H4 (cell line): ENCODE results near the gene CD300A. TPM values are rescaled to one million over a fixed set of nuclear protein-coding genes. Genes with fewer than 3 reads are reported as not detected.

Experiments
- DNase-seq: peaks from one replicate; pipeline ENCODE4 v3.0.0-alpha.2; 2015; ENCODE audit warnings: low spot score
- total RNA-seq: library from RNA; depleted of rRNA; stranded (reverse); fragments of >200 nt; shearing (Covaris generic); gene quantifications from 2 replicates; pipeline ENCODE4 v1.2.3, GENCODE V29; 2014

The CD300A gene
- total RNA-seq, 1 experiment from 2014 or later = not detected

DNA sequence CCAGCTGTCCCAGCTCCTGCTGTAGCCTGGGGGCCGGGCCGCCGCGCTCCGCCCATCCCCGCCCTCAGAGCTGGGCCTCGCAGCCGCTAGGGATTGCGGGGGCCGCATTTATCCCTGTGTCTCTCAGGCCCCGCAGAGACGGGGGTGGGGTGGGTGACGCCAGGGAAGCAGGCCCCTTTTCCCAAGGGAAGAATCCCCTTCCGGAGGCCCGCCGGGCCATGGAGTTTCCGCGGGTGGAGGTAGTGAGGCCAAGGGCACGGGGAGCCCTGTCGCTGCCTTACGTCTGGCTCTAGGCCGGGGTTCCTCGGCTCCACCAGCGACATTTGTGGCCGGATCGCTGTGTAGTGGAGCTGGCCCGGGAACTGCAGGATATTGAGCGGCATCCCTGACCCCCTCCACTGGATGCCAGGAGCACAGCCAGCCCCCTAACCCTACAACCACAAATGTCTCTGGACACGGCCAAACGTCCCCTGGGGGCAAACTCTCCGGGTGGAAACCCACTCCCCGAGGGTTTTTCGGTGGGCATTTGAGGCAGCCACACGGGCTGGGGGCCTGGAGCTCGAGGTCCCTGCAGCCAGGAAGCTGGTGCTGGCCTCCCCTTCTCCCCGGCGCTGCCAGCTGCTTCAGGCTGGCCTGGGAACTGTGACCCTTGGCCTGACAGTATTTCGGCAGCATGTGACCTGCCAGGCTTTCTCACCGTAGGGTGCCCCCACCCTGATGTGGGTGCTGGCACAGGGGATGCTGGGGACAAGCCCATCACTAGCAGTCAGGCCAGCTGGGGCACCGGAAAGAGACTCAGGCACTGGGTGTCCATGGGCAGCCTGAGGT lies 12.0 kb upstream of the CD300A start:
- DNase-seq = peak; percentile 75

DNA sequence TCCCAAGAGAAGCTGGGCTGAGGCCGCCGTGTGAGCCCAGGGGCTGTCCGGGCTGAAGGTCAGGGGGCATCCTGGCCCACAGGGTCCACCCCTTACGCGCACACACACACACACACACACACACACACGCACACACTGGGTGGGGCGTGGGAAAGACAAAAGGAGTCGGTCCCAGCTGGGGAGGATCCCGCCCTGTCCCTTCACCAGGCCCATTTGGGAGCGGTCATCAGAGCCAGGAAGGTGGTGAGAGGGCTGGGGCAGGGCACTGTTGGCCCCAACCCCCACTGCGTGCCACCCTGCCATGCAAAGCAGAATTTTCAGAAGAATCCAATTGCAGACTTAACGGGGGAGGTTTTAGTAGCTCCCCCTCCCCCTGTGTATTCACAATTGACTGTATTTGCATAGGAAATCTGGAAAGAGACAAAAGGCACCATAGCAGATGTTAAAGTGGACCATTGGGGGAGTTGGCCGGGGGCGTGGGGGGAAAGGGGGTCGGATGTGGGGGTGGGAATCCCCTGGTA lies 11.3 kb upstream of the CD300A start:
- no peak for DNase-seq

DNA sequence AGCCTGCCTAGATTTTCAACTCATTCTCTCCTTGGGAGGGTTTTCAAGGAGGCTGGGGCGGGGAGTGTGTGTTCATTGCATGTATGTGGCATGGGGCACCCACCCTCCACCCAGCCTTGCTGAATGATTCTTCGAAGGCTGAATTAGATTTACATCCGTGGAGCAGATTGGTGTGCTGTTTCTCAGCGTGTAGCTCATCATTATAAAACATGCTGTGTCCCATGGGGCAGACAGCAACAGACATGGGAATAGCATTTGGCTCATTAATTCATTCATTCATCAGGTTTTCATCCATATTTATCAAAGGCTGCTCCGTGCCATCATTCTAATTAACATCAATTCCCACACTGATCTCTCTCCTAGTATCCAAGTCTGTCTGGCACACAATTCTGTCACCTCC lies 10.6 kb upstream of the CD300A start:
- no peak for DNase-seq

DNA sequence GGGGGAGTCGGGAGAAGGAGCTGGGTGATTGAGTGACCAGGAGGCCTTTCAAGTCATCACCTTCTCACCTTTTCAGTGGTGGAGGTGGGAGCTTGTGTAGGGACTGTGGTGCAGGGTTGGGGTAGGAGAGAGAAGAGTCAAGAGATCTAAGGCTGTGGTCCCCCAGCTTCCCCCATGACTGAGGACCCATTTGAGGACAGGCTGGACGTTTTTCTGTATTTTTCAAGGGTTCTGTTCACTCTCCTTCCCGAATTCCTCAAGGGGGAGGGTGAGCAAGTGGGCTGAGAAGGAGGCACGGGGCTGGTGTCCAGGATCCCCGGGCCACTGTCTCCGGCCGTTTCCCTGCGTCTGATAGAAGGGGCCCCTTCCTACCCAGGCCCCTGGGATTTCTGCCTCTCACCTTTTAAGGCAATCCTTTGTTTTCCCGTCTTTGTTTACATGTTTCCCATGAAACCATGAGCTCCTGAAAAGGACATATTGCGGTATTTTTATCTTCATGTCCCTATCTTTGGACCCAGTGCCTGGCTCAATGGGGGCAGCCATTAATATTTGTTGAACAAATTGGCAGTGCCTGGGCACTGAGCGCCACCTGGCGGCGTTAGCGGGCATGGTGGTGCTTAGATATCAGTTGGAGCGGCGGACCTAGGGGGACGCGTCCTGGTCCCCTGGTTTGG lies 9.2 kb upstream of the CD300A start:
- peak; percentile 70 for DNase-seq

DNA sequence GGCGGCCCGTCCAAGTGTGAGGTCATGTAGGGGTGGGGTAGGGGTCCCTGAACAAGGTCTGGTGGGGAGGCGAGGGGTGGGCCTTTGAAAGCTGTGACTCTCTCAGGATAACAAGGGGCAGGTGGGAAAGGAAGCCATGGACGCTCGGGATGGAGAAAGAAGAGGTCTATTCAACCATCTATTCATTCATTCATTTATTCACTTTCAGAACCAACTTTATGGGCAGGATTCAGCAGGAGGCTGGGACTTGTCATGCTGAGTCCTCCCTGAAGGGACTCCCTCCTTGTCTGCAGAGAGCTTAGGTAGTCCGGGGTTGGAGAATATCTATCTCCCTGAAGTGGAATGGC lies 8.6 kb upstream of the CD300A start:
- DNase-seq = no peak

DNA sequence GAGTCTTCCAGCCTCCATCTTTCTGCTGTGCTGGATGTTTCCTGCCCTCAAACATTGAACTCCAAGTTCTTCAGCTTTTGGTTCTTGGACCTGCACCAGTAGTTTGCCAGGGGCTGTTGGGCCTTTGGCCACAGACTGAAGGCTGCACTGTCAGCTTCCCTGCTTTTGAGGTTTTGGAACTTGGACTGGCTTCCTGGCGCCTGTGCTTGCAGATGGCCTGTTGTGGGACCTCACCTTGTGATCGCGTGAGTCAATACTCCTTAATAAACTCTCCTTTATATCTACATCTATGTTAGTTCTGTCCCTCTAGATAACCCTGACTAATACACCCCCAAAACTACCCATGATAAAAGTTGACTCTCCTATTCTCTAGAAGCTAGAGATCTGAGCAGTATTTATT lies 7.6 kb upstream of the CD300A start:
- no peak for DNase-seq

DNA sequence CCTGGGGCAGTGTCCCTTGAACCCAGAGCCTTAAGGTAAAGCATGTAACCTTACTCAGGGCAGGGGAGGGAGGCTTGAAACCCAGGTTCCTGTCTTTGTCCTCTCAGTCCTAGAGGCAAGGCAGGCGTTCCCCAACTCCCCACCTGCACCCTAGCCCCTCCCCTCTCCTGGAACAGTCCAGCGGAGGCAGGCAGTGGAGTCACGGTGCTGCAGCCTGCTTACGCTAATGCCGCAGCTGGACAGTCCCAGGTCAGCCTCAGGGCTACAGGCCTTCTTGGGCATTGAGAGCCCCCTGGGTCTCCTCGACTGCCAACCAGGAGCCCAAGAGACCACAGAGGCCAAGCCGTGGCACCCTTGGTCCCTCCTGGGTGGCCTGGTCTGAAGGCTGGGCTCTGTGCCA lies 6.8 kb upstream of the CD300A start:
- DNase-seq = no peak

DNA sequence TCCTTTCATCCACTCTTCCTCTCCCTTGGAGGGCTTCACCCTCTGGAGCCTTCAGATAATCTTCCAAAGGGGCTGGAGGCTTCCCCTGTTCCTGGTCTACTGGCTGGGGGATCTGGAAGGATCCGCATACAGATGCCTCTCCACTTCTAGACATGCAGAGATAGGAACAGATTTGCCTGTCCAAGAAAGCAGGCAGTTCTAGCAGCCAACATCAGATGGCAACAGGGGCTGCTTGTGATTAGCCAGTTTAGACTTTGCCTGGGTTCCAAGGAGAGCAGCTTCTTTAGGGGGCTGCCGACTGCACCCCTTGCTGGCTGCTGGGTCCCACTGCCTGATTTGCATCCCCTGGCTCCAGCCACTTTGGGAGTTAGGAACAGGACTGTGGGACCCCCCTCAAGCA lies 6.2 kb upstream of the CD300A start:
- no peak for DNase-seq

DNA sequence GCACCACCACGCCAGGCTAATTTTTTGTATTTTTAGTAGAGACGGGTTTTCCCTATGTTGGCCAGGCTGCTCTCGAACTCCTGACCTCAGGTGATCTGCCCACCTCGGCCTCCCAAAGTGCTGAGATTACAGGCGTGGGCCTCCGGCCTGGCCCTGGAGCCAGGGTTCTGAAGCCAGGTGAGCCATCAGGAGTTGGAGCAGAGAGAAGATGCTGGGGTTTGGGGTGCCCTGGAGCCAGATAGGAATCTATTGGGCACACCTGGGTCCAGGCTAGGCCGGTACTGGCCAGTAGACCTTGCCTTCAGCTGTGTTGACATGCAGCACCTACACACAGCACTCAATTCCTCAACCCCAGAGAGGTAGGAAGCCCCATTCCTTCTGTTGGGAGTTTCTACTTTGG lies 5.4 kb upstream of the CD300A start:
- no peak for DNase-seq

DNA sequence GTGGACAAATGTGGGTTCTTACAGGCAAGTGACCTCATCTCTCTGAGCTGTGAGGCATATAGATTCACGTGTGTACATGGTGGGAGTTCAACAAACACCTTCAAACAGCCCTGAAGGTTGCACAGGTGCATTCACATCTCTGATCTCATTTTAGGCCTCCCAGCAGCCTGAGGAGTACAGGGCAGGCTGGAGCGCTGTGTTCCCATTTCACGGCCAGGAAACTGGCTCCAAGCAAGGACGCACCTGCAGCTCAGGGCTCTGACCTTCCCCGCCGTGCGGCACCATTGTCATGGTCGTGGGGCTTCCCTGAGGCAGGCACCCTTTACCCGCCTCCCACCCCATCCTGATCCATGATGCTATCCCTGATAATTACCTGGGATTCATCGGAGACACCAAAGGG lies 4.8 kb upstream of the CD300A start:
- no peak for DNase-seq

DNA sequence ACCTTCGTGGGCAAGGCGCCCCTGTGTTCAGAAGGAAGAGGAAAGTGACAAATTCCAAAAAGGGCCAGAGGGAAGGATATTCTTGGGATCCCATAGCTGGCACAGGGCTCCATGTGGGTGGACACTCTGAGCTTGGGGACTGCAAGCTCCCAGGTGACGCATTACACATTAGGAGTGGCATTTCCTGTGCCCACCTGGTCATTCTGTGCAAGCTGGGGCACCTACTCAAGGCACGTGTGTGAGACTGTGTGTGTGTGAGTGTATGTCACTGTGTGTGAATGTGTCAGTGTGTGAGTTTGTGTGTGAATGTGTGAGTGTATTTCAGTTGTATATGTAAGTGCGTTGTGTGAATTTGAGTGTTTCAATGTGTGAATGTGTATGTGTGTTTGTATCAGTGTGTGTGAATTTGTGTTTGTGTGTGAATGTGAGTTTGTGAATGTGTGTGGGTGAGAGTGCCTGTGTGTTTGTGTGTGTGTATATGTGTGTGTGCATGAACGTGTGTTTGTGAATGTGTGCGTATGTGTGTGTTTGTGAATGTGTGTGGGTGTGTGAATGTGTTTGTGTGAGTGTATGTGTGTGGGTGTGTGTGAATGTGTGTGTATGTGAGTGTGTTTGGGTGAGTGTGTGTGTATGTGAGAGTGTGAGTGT lies 1.6 kb upstream of the CD300A start:
- DNase-seq = no peak

DNA sequence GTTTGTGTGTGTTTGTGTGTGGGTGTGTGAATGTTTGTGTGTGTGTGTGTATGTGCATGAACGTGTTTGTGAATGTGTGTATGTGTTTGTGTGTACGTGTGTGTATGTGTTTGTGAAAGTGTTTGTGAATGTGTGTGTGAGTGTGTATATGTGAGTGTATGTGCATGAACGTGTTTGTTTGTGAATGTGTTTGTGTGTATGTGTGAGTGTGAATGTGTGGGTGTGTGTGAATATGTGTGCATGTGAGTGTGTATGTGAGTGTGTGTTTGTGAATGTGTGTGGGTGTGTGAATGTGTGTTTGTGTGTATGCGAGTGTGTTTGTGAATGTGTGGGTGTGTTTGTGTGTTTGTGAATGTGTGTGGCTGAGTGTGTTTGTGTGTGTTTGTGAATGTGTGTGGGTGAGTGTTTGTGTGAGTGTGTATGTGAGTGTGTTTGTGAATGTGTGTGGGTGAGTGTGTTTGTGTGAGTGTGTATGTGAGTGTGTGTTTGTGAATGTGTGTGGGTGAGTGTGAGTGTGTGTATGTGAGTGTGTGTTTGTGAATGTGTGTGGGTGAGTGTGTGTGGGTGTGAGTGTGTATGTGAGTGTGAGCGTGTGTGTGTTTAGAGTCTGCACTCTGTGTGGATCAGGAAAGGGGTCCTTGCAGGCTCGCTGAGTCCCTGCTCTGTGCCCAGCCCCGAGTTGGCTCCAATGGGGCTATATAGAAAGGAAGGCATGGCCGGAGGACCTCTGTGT lies 890 bp upstream of the CD300A start:
- DNase-seq = no peak

DNA sequence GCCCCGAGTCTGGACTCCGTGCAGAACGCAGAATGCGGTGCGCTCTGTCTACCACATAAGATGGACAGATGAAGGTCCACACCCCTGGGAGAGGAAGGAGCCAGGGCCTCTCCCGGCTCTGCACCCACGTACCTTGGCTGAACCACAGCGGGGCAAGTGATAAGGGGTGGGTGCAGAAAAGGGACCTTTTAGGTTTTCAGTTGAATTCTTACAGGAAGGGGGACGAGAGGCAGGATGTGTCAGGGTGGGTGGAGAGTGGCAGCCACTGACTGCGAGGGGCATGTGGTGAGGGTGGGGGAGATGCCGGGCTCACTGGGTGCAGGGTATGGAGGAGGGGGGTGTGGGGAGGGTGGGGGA lies 372 bp downstream of the CD300A start:
- no peak for DNase-seq

DNA sequence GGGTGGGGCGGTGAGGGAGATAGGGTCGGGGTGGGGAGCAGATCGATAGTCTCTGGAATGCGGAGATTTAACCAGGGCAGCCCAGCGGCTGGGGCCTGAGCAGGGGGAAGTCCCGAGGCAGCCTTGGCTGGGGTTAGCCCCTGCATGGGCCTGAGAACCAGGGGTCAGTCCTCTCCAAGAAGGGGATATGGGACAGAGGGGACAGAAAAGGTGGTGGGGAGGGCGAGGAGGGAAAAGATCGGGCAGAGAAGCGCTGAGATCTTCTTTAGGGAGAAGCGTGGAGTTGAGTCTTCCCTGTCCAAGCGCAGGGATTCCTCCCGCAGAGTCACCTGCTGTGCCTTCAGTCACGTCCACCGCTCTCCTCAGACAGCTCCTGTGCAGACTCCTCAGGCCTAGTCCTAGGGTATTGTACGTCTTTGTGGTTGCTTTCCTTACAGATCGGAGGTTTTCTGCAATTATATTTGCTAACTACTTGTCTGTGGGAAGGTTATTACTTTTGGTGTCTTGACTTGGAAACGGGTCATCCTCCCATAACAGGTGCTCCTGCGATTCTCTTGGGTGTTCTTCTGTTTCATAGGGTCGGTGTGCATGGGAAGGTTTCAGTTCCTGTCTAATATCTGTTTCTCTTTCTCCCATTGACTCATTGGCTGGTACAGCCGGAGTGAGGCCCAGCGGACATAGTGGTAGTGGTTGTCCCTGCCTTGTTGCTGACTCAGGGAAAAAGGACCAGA lies 952 bp downstream of the CD300A start:
- no peak for DNase-seq

DNA sequence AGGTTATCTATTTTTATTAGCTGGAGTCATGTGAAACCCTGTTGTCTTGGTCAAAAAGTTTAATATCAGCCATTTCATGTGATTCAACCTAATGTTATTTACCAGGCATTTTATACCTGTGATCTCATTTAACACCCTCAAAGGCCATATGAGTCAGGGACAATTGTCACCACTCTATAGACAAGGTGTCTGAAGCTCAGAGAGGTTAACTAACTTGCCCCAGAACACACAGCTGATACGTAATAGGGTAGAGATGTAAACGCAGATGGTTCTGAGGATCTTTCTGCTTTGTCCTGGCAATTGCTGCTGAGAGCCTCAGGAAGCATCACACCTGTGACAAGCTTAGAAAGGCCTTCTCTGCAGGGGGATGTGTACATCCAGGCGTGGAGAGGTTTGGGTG lies 4.9 kb downstream of the CD300A start:
- no peak for DNase-seq

DNA sequence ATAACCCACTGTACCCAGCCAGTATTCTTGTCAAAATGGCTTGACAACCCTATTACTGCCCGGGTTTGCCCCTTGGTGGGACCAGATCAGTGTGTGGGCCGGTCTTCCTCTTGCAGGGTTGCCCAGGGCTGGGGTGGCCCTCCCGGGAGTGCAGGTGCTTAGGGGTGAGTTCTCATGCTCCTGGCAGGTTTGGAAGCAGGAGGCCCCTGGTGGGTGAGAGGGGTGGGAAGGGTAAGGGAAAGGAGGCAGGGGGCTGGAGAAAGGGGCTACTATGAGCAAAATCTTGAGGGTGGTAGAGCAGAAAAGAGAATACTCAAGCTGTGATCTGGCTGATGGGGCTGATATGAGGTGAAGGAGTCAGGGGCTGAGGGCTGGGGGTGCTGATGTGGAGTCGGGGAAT lies 6.5 kb downstream of the CD300A start:
- no peak for DNase-seq

DNA sequence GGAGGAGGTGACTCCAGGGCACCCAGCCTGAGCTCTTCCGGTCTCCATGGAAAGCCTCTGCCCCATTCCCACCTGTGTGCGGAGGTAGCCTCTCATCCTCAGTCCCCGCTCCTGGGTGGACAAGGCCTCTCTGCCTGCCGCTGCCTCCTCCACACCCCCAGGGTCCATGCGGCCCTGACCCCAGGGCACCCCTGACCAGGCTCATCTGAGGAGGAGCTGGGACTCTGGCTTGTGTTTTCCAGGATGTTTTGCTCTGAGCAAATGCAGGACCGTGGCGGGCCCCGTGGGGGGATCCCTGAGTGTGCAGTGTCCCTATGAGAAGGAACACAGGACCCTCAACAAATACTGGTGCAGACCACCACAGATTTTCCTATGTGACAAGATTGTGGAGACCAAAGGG lies 6.9 kb downstream of the CD300A start:
- DNase-seq = no peak

DNA sequence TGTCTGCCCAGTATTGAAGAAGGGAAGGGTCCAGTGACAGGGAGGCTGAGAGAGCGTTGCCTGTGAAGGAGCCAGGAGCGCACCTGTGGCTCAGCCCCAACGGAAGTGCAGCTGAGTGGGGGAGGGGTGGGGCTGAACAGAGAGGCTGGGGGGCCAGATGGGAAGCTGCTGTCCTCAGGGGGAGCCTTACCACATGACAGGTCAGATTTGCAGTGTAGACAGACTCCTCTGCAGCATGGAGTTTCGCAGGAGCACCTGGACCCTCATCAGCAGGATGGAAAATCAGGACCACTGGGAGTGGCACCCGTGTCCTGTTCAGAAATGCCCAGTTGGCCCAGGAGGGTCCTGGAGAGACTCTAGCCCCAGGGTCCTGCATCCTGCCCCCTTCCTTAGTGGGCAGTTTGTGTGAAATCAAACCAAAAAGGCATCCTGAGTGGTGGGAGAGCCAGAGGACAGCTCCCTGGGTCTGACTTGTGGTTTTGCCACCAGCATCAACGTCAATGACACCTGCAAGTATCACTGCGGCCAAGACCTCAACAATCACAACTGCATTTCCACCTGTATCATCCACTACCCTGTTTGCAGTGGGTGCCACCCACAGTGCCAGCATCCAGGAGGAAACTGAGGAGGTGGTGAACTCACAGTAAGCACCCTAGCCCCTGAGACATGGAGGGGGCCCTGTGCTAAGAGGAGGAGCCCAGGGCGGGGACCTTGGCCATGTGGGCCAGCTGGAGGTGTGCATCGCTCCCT lies 7.8 kb downstream of the CD300A start:
- no peak for DNase-seq

DNA sequence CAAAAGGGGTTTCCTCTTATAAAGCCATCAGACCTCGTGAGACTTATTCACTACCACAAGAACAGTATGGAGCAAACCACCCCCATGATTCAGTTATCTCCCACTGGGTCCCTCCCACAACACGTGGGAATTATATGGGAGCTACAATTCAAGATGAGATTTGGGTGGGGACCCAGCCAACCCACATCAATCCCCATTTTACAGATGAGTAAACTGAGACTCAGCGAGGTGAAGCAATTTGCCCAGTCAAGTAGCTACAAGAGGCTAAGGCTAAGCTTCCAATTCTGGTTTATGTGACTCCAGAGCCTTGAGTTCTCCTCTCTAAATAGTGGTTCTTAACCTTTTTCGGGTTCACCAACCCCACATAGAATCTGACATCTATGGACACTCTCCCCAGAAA lies 8.8 kb downstream of the CD300A start:
- no peak for DNase-seq

DNA sequence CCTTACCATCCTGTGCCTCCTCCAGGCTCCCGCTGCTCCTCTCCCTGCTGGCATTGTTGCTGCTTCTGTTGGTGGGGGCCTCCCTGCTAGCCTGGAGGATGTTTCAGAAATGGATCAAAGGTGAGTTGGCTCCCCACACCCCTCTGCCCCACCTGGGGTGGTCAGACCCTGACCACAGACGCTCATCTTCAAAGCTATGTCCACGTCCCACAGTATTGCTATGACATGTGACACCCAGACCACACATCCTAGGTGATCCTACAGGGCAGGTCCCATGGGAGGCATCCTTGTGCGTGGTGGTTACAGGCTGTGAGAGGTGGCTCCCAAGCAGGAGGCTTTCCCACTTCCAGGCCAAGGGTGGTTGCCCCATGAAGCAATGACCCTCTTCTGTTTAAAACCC lies 11.0 kb downstream of the CD300A start:
- DNase-seq = no peak
